Erythroblast (primary cell): ENCODE results near the gene NELL1.

Experiments used
- GATA1 ChIP-seq: IDR thresholded peaks from 2 replicates; pipeline ENCODE4 v1.6.1; 2011; ENCODE audit warnings: low read depth, mild to moderate bottlenecking, control low read depth, low read length, moderate library complexity
- POLR2A ChIP-seq: IDR thresholded peaks from 2 replicates; pipeline ENCODE4 v1.6.1; 2011; ENCODE audit warnings: mild to moderate bottlenecking, low read length

DNA sequence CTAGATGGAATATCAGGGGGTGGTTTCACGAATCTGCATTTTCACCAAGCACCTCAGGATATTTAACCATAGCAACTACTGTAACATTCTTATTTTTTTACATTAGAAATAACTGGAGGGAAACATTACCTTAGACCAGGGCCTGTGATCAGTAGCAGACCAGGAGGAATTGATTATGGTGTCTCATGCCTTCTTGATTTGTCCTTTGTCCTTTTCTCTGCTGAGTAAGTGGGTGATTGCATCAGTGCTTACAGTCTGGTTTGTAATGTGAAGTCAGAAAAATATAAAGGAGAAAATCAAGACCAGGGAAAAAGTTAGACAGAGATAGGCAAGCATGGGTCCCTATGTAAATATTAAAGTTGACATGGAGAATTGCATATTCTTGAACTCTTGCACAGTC, 703.3 kb downstream of the NELL1 start:
- TF ChIP-seq POLR2A (no peak), GATA1 (no peak)
